Keratinocyte (primary cell): ENCODE data around the gene JHY. TPM values are rescaled to one million over a fixed set of nuclear protein-coding genes. Genes with fewer than 3 reads are reported as not detected.

Source experiments
- DNase-seq: peaks from one replicate; pipeline ENCODE4 v3.0.0-alpha.2; 2011; ENCODE audit warnings: low read depth, missing footprints, low spot score
- FAIRE-seq: peaks from 2 replicates; lab custom pipeline; 2011; peaks lifted over from hg19 to GRCh38; lab: Jason Lieb, UNC
- H2AFZ ChIP-seq: 2 replicates; pipeline ENCODE4 v1.6.0; 2012; ENCODE audit warnings: low read length, control low read depth, inconsistent platforms; ENCODE audit not compliant: control insufficient read depth
- H3K27ac ChIP-seq: 2 replicates; pipeline ENCODE4 v1.5.1; 2011; ENCODE audit warnings: low read length; ENCODE audit not compliant: control insufficient read depth, insufficient read depth
- H3K27me3 ChIP-seq: 3 replicates; pipeline ENCODE4 v1.6.0; 2011; ENCODE audit warnings: low read length; ENCODE audit not compliant: control insufficient read depth, insufficient read depth; ENCODE audit errors: extremely low read depth
- H3K36me3 ChIP-seq, 2 experiments: 2 replicates in 1 of 2; 3 replicates in 1 of 2; pipeline ENCODE4 v1.5.1; 2011; ENCODE audit warnings: low read length in 2 of 2, mild to moderate bottlenecking in 1 of 2; ENCODE audit not compliant: control insufficient read depth in 2 of 2, insufficient read depth in 2 of 2; ENCODE audit errors: extremely low read depth in 1 of 2
- H3K4me1 ChIP-seq: 3 replicates; pipeline ENCODE4 v1.5.1; 2011; ENCODE audit warnings: low read length; ENCODE audit not compliant: control insufficient read depth, insufficient read depth; ENCODE audit errors: extremely low read depth
- H3K4me2 ChIP-seq: 3 replicates; pipeline ENCODE4 v1.6.0; 2011; ENCODE audit warnings: low read depth, low read length; ENCODE audit not compliant: control insufficient read depth, insufficient read depth; ENCODE audit errors: extremely low read depth
- H3K4me3 ChIP-seq, 3 experiments: fragments of 200-600 bp in 1 of 3; sonication (generic) in 1 of 3; 2 replicates in 2 of 3; 3 replicates in 1 of 3; pipeline ENCODE4 v1.5.1; 2011 to 2016; ENCODE audit warnings: low read length in 3 of 3, mild to moderate bottlenecking in 3 of 3, control low read depth in 2 of 3, inconsistent platforms in 1 of 3, low read depth in 1 of 3, mixed read lengths in 1 of 3, mixed run types in 1 of 3, moderate library complexity in 1 of 3; ENCODE audit not compliant: control insufficient read depth in 2 of 3, insufficient read depth in 2 of 3; ENCODE audit errors: extremely low read depth in 1 of 3
- H3K79me2 ChIP-seq: 2 replicates; pipeline ENCODE4 v1.6.0; 2012; ENCODE audit warnings: low read length; ENCODE audit not compliant: control insufficient read depth, insufficient read depth
- H3K9ac ChIP-seq: 3 replicates; pipeline ENCODE4 v1.6.0; 2011; ENCODE audit warnings: low read length; ENCODE audit not compliant: control insufficient read depth, insufficient read depth; ENCODE audit errors: extremely low read depth
- H3K9me1 ChIP-seq: 3 replicates; pipeline ENCODE4 v1.6.0; 2011; ENCODE audit warnings: low read length; ENCODE audit not compliant: control insufficient read depth, insufficient read depth; ENCODE audit errors: extremely low read depth
- H3K9me3 ChIP-seq: 2 replicates; pipeline ENCODE4 v1.5.1; 2012; ENCODE audit warnings: low read depth, low read length; ENCODE audit not compliant: control insufficient read depth
- H4K20me1 ChIP-seq: 3 replicates; pipeline ENCODE4 v1.6.0; 2011; ENCODE audit warnings: low read length; ENCODE audit not compliant: control insufficient read depth, insufficient read depth; ENCODE audit errors: extremely low read depth
- CTCF ChIP-seq, 3 experiments: IDR thresholded peaks in 1 of 3; conservative IDR thresholded peaks in 1 of 3; optimal IDR thresholded peaks in 1 of 3; 2 replicates in 2 of 3; 3 replicates in 1 of 3; pipeline versions ENCODE3 to v1.5.1; 2011; ENCODE audit warnings: low read length in 3 of 3, mild to moderate bottlenecking in 3 of 3, moderate library complexity in 2 of 3, control low read depth in 1 of 3, inconsistent platforms in 1 of 3; ENCODE audit not compliant: insufficient read depth in 2 of 3; ENCODE audit errors: extremely low read depth in 1 of 3
- EZH2 ChIP-seq: IDR thresholded peaks from one replicate; pipeline ENCODE4 v1.6.1; 2012; ENCODE audit warnings: inconsistent platforms, mild to moderate bottlenecking, low read length, moderate library complexity
- dilution Hi-C: fragments of 300-500 bp; cut with MboI; formaldehyde crosslinking; loops from one replicate; pipeline ENCODE4 v1.7.0; 2020; ENCODE audit warnings: low sequenced_read_pairs; ENCODE audit not compliant: extremely low pct_ligation_motif_present
- polyA plus RNA-seq, 5 experiments: library from polyadenylated mRNA; depleted of rRNA in 3 of 5; stranded (reverse) in 3 of 5; stranded (forward) in 1 of 5; unstranded in 1 of 5; fragments of >200 nt; gene quantifications; 1 replicate in 1 of 5; 2 replicates in 3 of 5; 3 replicates in 1 of 5; pipeline versions ENCODE4 v1.2.1 to v1.2.3, GENCODE V29; 2011 to 2012; ENCODE audit warnings: missing spikeins in 2 of 5, low read depth in 1 of 5, low replicate concordance in 1 of 5

The JHY gene
- polyA plus RNA-seq, 1 donor (not counting 4 experiments of a cell fraction or from before 2014, with no cell fraction given) = 3.9 TPM

GRCh38 chr11:122851366-122851966 lies 31.1 kb upstream of the JHY start:
- dilution Hi-C loops = no loop called here
- no peak for FAIRE-seq
- H3K79me2 ChIP-seq = no peaks in the 10 kb centered on the region

GRCh38 chr11:122852074-122852795 lies 30.3 kb upstream of the JHY start:
- no peaks in the 10 kb centered on the region for H3K79me2 ChIP-seq
- dilution Hi-C loops = no loop called here
- FAIRE-seq = peak; percentile 57

More at GRCh38 chr11:122851366-122851966, 31.1 kb upstream of the JHY start:
- Histone ChIP-seq H3K27me3 (no peaks in the 10 kb centered on the region), H3K27ac (no peak overlapping the region), H3K36me3 (no peaks in the 10 kb centered on the region), H2AFZ (no peak overlapping the region), H3K9me1 (no peaks in the 10 kb centered on the region), H3K4me1 (peaks cover 28% of the 10 kb centered on the region), H3K4me3 (no peak overlapping the region), H3K9me3 (no peaks in the 10 kb centered on the region), H3K9ac (no peak overlapping the region), H4K20me1 (no peaks in the 10 kb centered on the region), H3K4me2 (no peak overlapping the region)
- TF ChIP-seq EZH2 (no peak), CTCF (optimal IDR thresholded peaks at IDR 0.05 in 1 of 3, IDR thresholded peaks at IDR 0.05 in 1 of 3, conservative IDR thresholded peaks at IDR 0.05 in 1 of 3; ENCODE audit: extremely low read depth in 1 of 3, insufficient read depth in 2 of 3, low read length in 3 of 3) (no peak)
- no peak for DNase-seq

More at GRCh38 chr11:122852074-122852795, 30.3 kb upstream of the JHY start:
- Histone ChIP-seq H3K9me1 (no peaks in the 10 kb centered on the region), H3K36me3 (no peaks in the 10 kb centered on the region), H3K4me2 (no peak overlapping the region), H2AFZ (peak overlapping the region; percentile 69), H3K9me3 (no peaks in the 10 kb centered on the region), H4K20me1 (no peaks in the 10 kb centered on the region), H3K27me3 (no peaks in the 10 kb centered on the region), H3K9ac (no peak overlapping the region), H3K27ac (no peak overlapping the region), H3K4me1 (peaks cover 34% of the 10 kb centered on the region), H3K4me3 (no peak overlapping the region)
- TF ChIP-seq CTCF (optimal IDR thresholded peaks at IDR 0.05 in 1 of 3, IDR thresholded peaks at IDR 0.05 in 1 of 3, conservative IDR thresholded peaks at IDR 0.05 in 1 of 3; ENCODE audit: extremely low read depth in 1 of 3, insufficient read depth in 2 of 3, low read length in 3 of 3) (no peak), EZH2 (no peak)
- DNase-seq = no peak
